Nephron (organoid): Measurements from ENCODE around the gene PILRB.
A peak's percentile ranks its signal among the peaks of the same experiment; 100 is the strongest.

ENCODE experiments used
- H3K27ac Mint-ChIP-seq, 3 experiments: 2 replicates each; pipeline ENCODE4 v1.8.0; 2020; ENCODE audit warnings: mixed read lengths in 3 of 3, mild to moderate bottlenecking in 2 of 3, moderate library complexity in 1 of 3
- H3K27me3 Mint-ChIP-seq: 2 replicates; pipeline ENCODE4 v1.8.0; 2021; ENCODE audit warnings: low read depth, mild to moderate bottlenecking, moderate library complexity, mixed read lengths
- H3K36me3 Mint-ChIP-seq: 2 replicates; pipeline ENCODE4 v1.8.0; 2020; ENCODE audit warnings: low read depth, mixed read lengths
- H3K4me1 Mint-ChIP-seq: 2 replicates; pipeline ENCODE4 v1.8.0; 2020; ENCODE audit warnings: mixed read lengths
- H3K4me3 Mint-ChIP-seq, 3 experiments: 2 replicates each; pipeline ENCODE4 v1.8.0; 2020; ENCODE audit warnings: mild to moderate bottlenecking in 3 of 3, mixed read lengths in 3 of 3, moderate library complexity in 2 of 3
- H3K9me3 Mint-ChIP-seq: 2 replicates; pipeline ENCODE4 v1.8.0; 2020; ENCODE audit warnings: mixed read lengths
- CTCF ChIP-seq, 3 experiments: fragments of 200-600 bp; sonication (generic); IDR thresholded peaks; one replicate each; pipeline ENCODE4 v1.5.0; 2021; ENCODE audit warnings: antibody characterized with exemption in 3 of 3; ENCODE audit not compliant: unreplicated experiment in 3 of 3

The PILRB gene

DNA sequence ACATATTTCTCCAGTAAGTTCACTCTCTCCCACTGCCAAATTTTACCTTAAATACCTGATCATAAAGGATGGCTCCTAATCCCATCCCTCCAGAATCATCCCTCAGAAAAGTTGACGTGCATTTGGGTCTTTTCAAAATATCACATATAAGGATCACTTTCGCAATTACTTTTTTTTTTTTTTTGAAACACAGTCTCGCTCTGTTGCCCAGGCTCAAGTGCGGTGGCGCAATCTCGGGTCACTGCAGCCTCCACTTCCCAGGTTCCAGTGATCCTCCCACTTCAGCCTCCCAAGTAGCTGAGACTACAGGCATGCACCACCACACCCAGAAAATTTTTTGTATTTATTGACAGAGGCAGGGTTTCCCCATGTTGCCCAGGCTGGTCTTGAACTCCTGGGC lies 53.2 kb downstream of the PILRB start:
- no peak overlapping the region for H3K4me3 Mint-ChIP-seq
- TF ChIP-seq CTCF (IDR thresholded peaks at IDR 0.05; ENCODE audit: unreplicated experiment in 3 of 3): no peak
- no peaks in the 10 kb centered on the region for H3K4me1 Mint-ChIP-seq
- no peaks in the 10 kb centered on the region for H3K9me3 Mint-ChIP-seq
- H3K36me3 Mint-ChIP-seq: no peaks in the 10 kb centered on the region
- no peak overlapping the region for H3K27ac Mint-ChIP-seq
- peaks cover 4% of the 10 kb centered on the region for H3K27me3 Mint-ChIP-seq

- Mint-ChIP-seq H3K36me3 (no peaks in the 10 kb centered on the region), H3K9me3 (no peaks in the 10 kb centered on the region), H3K4me1 (no peaks in the 10 kb centered on the region), H3K27me3 (no peaks in the 10 kb centered on the region), H3K4me3 (no peak overlapping the region), H3K27ac (peak overlapping the region in 2 of 3 experiments; percentile 4 to 46)
- TF ChIP-seq CTCF (IDR thresholded peaks at IDR 0.05; ENCODE audit: unreplicated experiment in 3 of 3): no peak
Observed at GRCh38 chr7:100413346-100413745, 55.4 kb downstream of the PILRB start.

- H3K36me3 Mint-ChIP-seq: no peaks in the 10 kb centered on the region
- H3K27me3 Mint-ChIP-seq: no peaks in the 10 kb centered on the region
- H3K4me1 Mint-ChIP-seq: no peaks in the 10 kb centered on the region
- no peak overlapping the region for H3K27ac Mint-ChIP-seq
- H3K4me3 Mint-ChIP-seq: no peak overlapping the region
- TF ChIP-seq CTCF (IDR thresholded peaks at IDR 0.05; ENCODE audit: unreplicated experiment in 3 of 3): no peak
- H3K9me3 Mint-ChIP-seq: no peaks in the 10 kb centered on the region
Observed at GRCh38 chr7:100413889-100414288, 56.0 kb downstream of the PILRB start.

- Mint-ChIP-seq H3K27me3 (no peaks in the 10 kb centered on the region), H3K9me3 (no peaks in the 10 kb centered on the region), H3K4me1 (no peaks in the 10 kb centered on the region), H3K27ac (no peak overlapping the region), H3K4me3 (no peak overlapping the region), H3K36me3 (no peaks in the 10 kb centered on the region)
- no peak for TF ChIP-seq CTCF (IDR thresholded peaks at IDR 0.05; ENCODE audit: unreplicated experiment in 3 of 3)
Observed at GRCh38 chr7:100415448-100415847, 57.5 kb downstream of the PILRB start.
